IPS-15b (cell line): ENCODE data around the gene IHH.

ENCODE experiments used
- H3K27me3 ChIP-seq: one replicate; pipeline ENCODE4 v1.6.1; 2013; ENCODE audit warnings: low read length; ENCODE audit not compliant: control insufficient read depth, insufficient read depth
- H3K36me3 ChIP-seq: one replicate; pipeline ENCODE4 v1.6.1; 2013; ENCODE audit warnings: low read length; ENCODE audit not compliant: control insufficient read depth, insufficient read depth
- H3K4me1 ChIP-seq: one replicate; pipeline ENCODE4 v1.6.1; 2013; ENCODE audit warnings: mild to moderate bottlenecking, low read length; ENCODE audit not compliant: control insufficient read depth, insufficient read depth
- H3K4me3 ChIP-seq: one replicate; pipeline ENCODE4 v1.5.1; 2013; ENCODE audit warnings: low read depth, low read length
- H3K9ac ChIP-seq: one replicate; pipeline ENCODE4 v1.6.1; 2013; ENCODE audit warnings: low read depth, mild to moderate bottlenecking, low read length
- H3K9me3 ChIP-seq: one replicate; pipeline ENCODE4 v1.6.1; 2013; ENCODE audit warnings: mild to moderate bottlenecking, low read length; ENCODE audit not compliant: control insufficient read depth, insufficient read depth

Gene IHH

GRCh38 chr2:219054956-219055903 is 5.5 kb downstream of the IHH start:
- Histone ChIP-seq H3K36me3 (no peaks in the 10 kb centered on the region), H3K4me3 (no peak overlapping the region), H3K9me3 (no peaks in the 10 kb centered on the region), H3K27me3 (peaks cover 77% of the 10 kb centered on the region), H3K4me1 (no peaks in the 10 kb centered on the region), H3K9ac (no peak overlapping the region)

DNA sequence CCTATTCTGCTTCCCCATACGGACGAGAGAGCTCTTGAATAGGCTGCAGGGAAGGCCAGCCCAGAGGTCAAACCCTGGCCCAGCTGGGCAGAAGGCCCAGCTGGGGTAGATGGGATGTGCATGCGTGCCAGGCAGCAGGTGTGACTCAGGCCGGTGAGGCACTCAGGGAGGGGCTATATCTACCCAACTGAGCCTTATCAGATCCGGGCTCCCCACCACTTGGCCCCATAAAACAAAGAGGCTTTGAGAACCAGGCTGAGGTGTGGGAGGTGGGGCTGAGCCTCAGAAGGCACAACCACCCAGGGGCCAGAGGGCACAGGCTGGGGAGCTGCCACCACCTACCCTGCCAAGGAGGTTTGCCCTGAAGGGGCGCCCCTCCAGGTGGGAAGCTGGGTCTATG is 11.4 kb downstream of the IHH start:
- Histone ChIP-seq H3K9me3 (no peaks in the 10 kb centered on the region), H3K9ac (no peak overlapping the region), H3K4me3 (no peak overlapping the region), H3K27me3 (peaks cover 43% of the 10 kb centered on the region), H3K36me3 (no peaks in the 10 kb centered on the region), H3K4me1 (no peaks in the 10 kb centered on the region)

- H3K4me3 ChIP-seq: no peak overlapping the region
- H3K9me3 ChIP-seq: no peaks in the 10 kb centered on the region
- no peak overlapping the region for H3K9ac ChIP-seq
- H3K36me3 ChIP-seq: no peaks in the 10 kb centered on the region
- peaks cover 28% of the 10 kb centered on the region for H3K27me3 ChIP-seq
- H3K4me1 ChIP-seq: no peaks in the 10 kb centered on the region
These were observed 14.7 kb downstream of the IHH start for GRCh38 chr2:219045937-219046550.

DNA sequence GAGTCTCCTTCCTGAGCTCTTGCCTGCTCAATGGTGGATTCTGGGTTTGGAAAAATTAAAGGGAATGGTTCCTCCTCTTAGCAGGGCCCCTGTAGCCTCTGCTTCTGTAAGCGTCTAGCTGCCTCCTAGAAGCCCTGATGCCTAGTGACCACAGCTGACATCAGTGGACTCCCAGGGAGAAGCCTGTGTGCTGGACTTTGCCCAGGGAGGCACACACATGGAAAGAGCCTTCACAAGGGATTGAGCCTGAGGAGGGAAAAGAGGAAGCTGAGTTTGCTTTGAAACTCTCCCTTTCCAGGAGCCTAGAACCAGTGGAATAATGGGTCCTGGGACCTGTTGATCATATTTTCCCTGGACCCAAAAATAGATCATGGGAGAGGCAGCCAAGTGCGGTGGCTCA is 18.0 kb downstream of the IHH start:
- peaks cover 19% of the 10 kb centered on the region for H3K27me3 ChIP-seq
- H3K4me1 ChIP-seq: no peaks in the 10 kb centered on the region
- H3K9me3 ChIP-seq: no peaks in the 10 kb centered on the region

GRCh38 chr2:219042157-219042556 is 18.6 kb downstream of the IHH start:
- Histone ChIP-seq H3K27me3 (peaks cover 17% of the 10 kb centered on the region), H3K4me3 (no peak overlapping the region), H3K9ac (no peak overlapping the region), H3K9me3 (no peaks in the 10 kb centered on the region), H3K4me1 (no peaks in the 10 kb centered on the region), H3K36me3 (no peaks in the 10 kb centered on the region)

More for the DNA sequence above, 18.0 kb downstream of the IHH start:
- no peaks in the 10 kb centered on the region for H3K36me3 ChIP-seq
- no peak overlapping the region for H3K9ac ChIP-seq
- H3K4me3 ChIP-seq: no peak overlapping the region

GRCh38 chr2:219041252-219041651 is 19.5 kb downstream of the IHH start, which contains the start of gene CFAP65:
Gene CFAP65 (minus strand): TSS chr2:219041516. CDS start chr2:219039048, 2,468 bp downstream.
- no peaks in the 10 kb centered on the region for H3K9me3 ChIP-seq
- no peaks in the 10 kb centered on the region for H3K36me3 ChIP-seq
- no peaks in the 10 kb centered on the region for H3K4me1 ChIP-seq
- peak within 1 kb of the TSS; percentile 58 for H3K4me3 ChIP-seq
- H3K9ac ChIP-seq: no peak within 1 kb of the TSS
- peaks cover 15% of the 10 kb centered on the region for H3K27me3 ChIP-seq

GRCh38 chr2:219038600-219038999 is 22.1 kb downstream of the IHH start:
- Histone ChIP-seq H3K36me3 (no peaks in the 10 kb centered on the region), H3K9me3 (no peaks in the 10 kb centered on the region), H3K4me1 (no peaks in the 10 kb centered on the region), H3K27me3 (peaks cover 14% of the 10 kb centered on the region), H3K9ac (no peak overlapping the region), H3K4me3 (no peak overlapping the region)

GRCh38 chr2:219037783-219038499 is 22.8 kb downstream of the IHH start:
- peaks cover 14% of the 10 kb centered on the region for H3K27me3 ChIP-seq
- H3K9ac ChIP-seq: no peak overlapping the region

DNA sequence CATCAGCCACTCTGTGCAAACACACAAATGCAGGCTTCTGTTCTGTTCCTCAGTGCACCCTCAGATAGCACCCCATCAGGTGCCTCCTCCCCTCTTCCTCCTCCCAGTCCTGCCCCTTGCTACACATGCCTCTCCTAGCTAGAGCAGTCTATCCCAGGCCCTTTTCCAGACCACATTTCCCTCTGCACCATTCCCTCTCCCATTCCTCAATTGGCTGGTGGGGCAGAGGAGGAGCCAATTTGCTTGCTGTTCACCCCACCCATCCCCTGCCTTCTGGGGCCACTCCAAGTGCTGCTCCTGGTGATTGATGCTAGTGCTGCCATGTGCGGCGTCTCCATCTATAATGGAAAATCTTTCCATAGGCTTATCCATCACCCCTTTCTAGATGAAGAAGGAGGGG is 24.8 kb downstream of the IHH start:
- H3K9me3 ChIP-seq: no peaks in the 10 kb centered on the region
- no peak overlapping the region for H3K9ac ChIP-seq
- H3K4me1 ChIP-seq: no peaks in the 10 kb centered on the region
- peaks cover 12% of the 10 kb centered on the region for H3K27me3 ChIP-seq
- no peaks in the 10 kb centered on the region for H3K36me3 ChIP-seq
- H3K4me3 ChIP-seq: no peak overlapping the region

More at GRCh38 chr2:219037783-219038499, 22.8 kb downstream of the IHH start:
- Histone ChIP-seq H3K4me3 (no peak overlapping the region), H3K4me1 (no peaks in the 10 kb centered on the region), H3K9me3 (no peaks in the 10 kb centered on the region), H3K36me3 (no peaks in the 10 kb centered on the region)

DNA sequence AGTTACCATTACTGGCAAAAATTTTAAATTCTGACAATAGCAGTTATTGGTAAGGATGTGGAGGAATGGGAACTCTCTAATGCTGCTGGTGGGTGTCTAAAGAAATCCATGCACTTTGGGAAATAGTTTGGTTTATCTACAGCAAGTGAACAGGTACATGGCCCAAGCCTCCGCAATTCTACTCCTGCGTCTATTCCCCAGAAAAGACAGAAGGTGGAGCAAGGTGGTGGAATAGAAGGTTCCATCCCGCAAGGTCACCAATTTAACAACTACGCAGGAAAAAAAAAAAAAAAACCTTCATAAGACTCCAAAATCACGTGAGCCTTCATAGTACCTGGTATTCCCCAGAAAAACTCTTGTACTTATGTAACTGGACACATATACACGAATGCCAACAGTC is 25.9 kb downstream of the IHH start:
- Histone ChIP-seq H3K36me3 (no peaks in the 10 kb centered on the region), H3K9me3 (no peaks in the 10 kb centered on the region), H3K27me3 (peaks cover 12% of the 10 kb centered on the region), H3K4me1 (no peaks in the 10 kb centered on the region), H3K9ac (no peak overlapping the region), H3K4me3 (no peak overlapping the region)

DNA sequence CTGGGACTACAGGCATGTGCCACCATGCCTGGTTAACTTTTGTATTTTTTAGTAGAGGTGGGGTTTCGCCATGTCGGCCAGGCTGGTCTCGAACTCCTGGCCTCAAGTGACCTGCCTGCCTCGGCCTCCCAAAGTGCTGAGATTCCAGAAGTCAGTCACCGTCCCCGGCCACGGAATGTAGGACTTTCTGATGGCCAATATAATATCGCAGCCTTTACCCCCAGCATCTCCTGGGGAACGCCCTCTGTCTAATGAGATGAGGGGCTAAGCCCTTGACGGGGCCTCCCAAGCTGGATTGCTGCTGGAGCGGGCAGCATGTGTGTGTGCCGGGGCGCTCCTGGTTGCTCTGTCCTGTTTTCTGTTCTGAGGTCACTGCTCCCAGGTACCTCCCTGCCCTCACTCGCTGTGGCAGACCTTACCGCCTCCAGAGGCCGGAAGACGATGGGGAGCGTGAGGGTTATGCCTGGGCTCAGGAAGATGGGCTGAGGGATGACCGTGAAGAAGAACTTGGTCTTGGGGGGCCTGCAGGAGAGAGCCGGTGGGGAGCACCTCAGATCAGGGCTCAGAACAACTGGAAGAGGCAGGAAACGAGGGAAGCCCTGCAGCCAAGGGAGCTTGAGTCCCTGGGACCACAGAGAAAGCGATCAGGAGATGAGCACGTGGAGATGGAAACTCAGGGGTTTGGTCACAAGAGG is 28.5 kb downstream of the IHH start:
- Histone ChIP-seq H3K4me1 (no peaks in the 10 kb centered on the region), H3K9me3 (no peaks in the 10 kb centered on the region), H3K4me3 (no peak overlapping the region), H3K9ac (no peak overlapping the region), H3K27me3 (peaks cover 3% of the 10 kb centered on the region), H3K36me3 (no peaks in the 10 kb centered on the region)
